K562 (cell line): ENCODE results near the gene ZNF467. TPM values are rescaled to one million over a fixed set of nuclear protein-coding genes. Genes with fewer than 3 reads are reported as not detected.

Source experiments
- EHMT2 ChIP-seq: fragments of 450-650 bp; IDR thresholded peaks from 2 replicates; pipeline ENCODE4 v1.6.1; 2018; ENCODE audit warnings: antibody characterized with exemption
- FUS ChIP-seq: fragments of 200-400 bp; formaldehyde crosslinking; optimal IDR thresholded peaks from 2 replicates; pipeline ENCODE3; 2017; ENCODE audit warnings: low read depth, low read length
- HEY1 ChIP-seq: fragments of 250-450 bp; sonication (Bioruptor Pico); IDR thresholded peaks from 2 replicates; pipeline ENCODE4 v1.5.0; 2020; ENCODE audit warnings: mild to moderate bottlenecking, moderate library complexity, borderline replicate concordance
- HMG20B ChIP-seq: fragments of 250-450 bp; sonication (Bioruptor Pico); IDR thresholded peaks from 2 replicates; pipeline ENCODE4 v1.5.0; 2021; ENCODE audit warnings: mild to moderate bottlenecking
- HMGXB4 ChIP-seq: sonication (generic); formaldehyde crosslinking; IDR thresholded peaks from 2 replicates; pipeline ENCODE4 v1.8.1; 2023; ENCODE audit warnings: mild to moderate bottlenecking, missing genetic modification reagents
- HNRNPLL ChIP-seq: fragments of 200-400 bp; formaldehyde crosslinking; IDR thresholded peaks from 2 replicates; pipeline ENCODE4 v1.6.1; 2017; ENCODE audit warnings: low read length, low read depth, mild to moderate bottlenecking; ENCODE audit not compliant: poor library complexity, severe bottlenecking
- OTX1 ChIP-seq: fragments of 450-650 bp; formaldehyde crosslinking; IDR thresholded peaks from 2 replicates; pipeline ENCODE4 v1.4.0; 2022; ENCODE audit warnings: mild to moderate bottlenecking
- ZNF146 ChIP-seq: IDR thresholded peaks from one replicate; pipeline ENCODE4 v1.6.1; 2018; ENCODE audit warnings: missing compliant biosample characterization; ENCODE audit not compliant: unreplicated experiment
- ZNF197 ChIP-seq: fragments of 200-800 bp; sonication (Bioruptor generic); IDR thresholded peaks from 2 replicates; pipeline ENCODE4 v1.6.1; 2016; ENCODE audit warnings: low read depth, missing genetic modification characterization, missing compliant biosample characterization
- ZNF3 ChIP-seq: fragments of 250-450 bp; sonication (Bioruptor Pico); IDR thresholded peaks from 2 replicates; pipeline ENCODE4 v1.5.0; 2021; ENCODE audit warnings: mild to moderate bottlenecking, moderate library complexity
- ZNF507 ChIP-seq: conservative IDR thresholded peaks from 2 replicates; pipeline ENCODE4 v1.6.1; 2017; ENCODE audit warnings: missing genetic modification characterization, missing compliant biosample characterization
- polyA plus RNA-seq, 8 experiments: library from polyadenylated mRNA; depleted of rRNA in 4 of 8; stranded (reverse) in 5 of 8; unstranded in 3 of 8; fragments of >200 nt; fragmentation: Nextera tagmentation in 2 of 8; fragmentation: Illumina TruSeq in 1 of 8; extraction: Ambion mirVana in 2 of 8; extraction: Trizol in 1 of 8; gene quantifications; 2 replicates each; pipeline versions ENCODE4 v1.2.1 to v1.2.3, GENCODE V29; 2011 to 2014; ENCODE audit warnings: inconsistent platforms in 1 of 8, missing spikeins in 1 of 8
- total RNA-seq, 7 experiments: library from RNA; depleted of rRNA in 6 of 7; stranded (reverse); fragments of >200 nt in 6 of 7; fragmentation: Illumina TruSeq in 2 of 7; extraction: Trizol in 2 of 7; gene quantifications; 2 replicates each; pipeline versions ENCODE4 v1.2.1 to v1.2.3, GENCODE V29; 2011 to 2021; ENCODE audit warnings: low replicate concordance in 1 of 7
- TF ChIP-seq, protein P1 (sequence below): fragments of 250-450 bp; sonication (Bioruptor Pico); IDR thresholded peaks from 2 replicates; pipeline ENCODE4 v1.9.0; 2021; ENCODE audit warnings: mild to moderate bottlenecking, inconsistent platforms
- TF ChIP-seq, protein P2 (sequence below), 2 experiments: fragments of 200-800 bp in 1 of 2; sonication (Bioruptor generic) in 1 of 2; sonication (generic) in 1 of 2; formaldehyde crosslinking in 1 of 2; IDR thresholded peaks in 1 of 2; conservative IDR thresholded peaks in 1 of 2; 2 replicates each; pipeline versions ENCODE4 v1.5.0 to v1.6.1; 2016 to 2020; ENCODE audit warnings: missing compliant biosample characterization in 1 of 2, missing genetic modification characterization in 1 of 2, missing genetic modification reagents in 1 of 2
- TF ChIP-seq, protein P3 (sequence below): fragments of 250-450 bp; sonication (Bioruptor Pico); IDR thresholded peaks from 2 replicates; pipeline ENCODE4 v1.8.0; 2021; ENCODE audit warnings: mild to moderate bottlenecking, moderate library complexity
- TF ChIP-seq, protein P4 (sequence below): fragments of 250-450 bp; sonication (Bioruptor Pico); IDR thresholded peaks from 2 replicates; pipeline ENCODE4 v1.6.1; 2021; ENCODE audit warnings: mild to moderate bottlenecking

ZNF467 gene
- total and polyA plus RNA-seq, 9 of the 15 experiments (the other 6 are each of a cell fraction or from before 2014, with no cell fraction given), result 0.32 to 14.2 (median 1.7) TPM

DNA sequence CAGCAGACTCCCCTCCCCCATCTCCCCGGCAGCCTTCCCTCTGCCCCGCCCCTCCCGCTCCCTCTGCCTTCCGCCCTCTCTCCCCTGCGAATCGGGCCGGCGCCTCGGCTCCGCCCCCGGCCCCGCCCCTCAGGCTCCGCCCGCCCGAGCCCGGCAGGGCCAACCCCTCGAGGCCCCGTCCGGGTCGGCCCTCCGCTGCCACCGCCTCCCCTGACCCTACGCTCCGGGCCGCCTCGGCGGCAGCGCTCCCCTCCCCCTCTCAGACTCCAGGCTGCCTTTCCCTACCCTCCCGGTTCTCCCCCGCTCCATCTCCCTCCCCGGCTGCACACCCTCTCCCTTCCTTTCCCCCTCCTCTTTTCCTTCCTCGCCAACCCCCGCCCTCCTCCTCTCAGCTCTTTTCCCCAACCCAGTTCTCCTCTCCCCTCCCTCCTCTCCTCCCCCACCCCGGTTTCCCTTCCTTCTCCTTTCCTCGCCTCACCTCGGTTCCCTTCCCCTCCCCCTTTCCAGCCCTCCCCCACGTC is 1.6 kb downstream of the ZNF467 start (continued):
- peak; percentile 69 for TF ChIP-seq OTX1 (CRISPR knock-in tag)
- TF ChIP-seq, protein P1, sequence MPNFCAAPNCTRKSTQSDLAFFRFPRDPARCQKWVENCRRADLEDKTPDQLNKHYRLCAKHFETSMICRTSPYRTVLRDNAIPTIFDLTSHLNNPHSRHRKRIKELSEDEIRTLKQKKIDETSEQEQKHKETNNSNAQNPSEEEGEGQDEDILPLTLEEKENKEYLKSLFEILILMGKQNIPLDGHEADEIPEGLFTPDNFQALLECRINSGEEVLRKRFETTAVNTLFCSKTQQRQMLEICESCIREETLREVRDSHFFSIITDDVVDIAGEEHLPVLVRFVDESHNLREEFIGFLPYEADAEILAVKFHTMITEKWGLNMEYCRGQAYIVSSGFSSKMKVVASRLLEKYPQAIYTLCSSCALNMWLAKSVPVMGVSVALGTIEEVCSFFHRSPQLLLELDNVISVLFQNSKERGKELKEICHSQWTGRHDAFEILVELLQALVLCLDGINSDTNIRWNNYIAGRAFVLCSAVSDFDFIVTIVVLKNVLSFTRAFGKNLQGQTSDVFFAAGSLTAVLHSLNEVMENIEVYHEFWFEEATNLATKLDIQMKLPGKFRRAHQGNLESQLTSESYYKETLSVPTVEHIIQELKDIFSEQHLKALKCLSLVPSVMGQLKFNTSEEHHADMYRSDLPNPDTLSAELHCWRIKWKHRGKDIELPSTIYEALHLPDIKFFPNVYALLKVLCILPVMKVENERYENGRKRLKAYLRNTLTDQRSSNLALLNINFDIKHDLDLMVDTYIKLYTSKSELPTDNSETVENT (CRISPR knock-in tag), result peak; percentile 49; the same call in 1 of the 2 replicates
- TF ChIP-seq, protein P2, sequence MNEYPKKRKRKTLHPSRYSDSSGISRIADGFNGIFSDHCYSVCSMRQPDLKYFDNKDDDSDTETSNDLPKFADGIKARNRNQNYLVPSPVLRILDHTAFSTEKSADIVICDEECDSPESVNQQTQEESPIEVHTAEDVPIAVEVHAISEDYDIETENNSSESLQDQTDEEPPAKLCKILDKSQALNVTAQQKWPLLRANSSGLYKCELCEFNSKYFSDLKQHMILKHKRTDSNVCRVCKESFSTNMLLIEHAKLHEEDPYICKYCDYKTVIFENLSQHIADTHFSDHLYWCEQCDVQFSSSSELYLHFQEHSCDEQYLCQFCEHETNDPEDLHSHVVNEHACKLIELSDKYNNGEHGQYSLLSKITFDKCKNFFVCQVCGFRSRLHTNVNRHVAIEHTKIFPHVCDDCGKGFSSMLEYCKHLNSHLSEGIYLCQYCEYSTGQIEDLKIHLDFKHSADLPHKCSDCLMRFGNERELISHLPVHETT (CRISPR knock-in tag; conservative IDR thresholded peaks at IDR 0.05 in 1 of 2, IDR thresholded peaks at IDR 0.05 in 1 of 2), result peak in 1 of 2 experiments; percentile 94; a peak in 2 of 4 replicates
- peak; percentile 50; the same call in 1 of the 2 replicates for TF ChIP-seq ZNF197
- TF ChIP-seq, protein P3, sequence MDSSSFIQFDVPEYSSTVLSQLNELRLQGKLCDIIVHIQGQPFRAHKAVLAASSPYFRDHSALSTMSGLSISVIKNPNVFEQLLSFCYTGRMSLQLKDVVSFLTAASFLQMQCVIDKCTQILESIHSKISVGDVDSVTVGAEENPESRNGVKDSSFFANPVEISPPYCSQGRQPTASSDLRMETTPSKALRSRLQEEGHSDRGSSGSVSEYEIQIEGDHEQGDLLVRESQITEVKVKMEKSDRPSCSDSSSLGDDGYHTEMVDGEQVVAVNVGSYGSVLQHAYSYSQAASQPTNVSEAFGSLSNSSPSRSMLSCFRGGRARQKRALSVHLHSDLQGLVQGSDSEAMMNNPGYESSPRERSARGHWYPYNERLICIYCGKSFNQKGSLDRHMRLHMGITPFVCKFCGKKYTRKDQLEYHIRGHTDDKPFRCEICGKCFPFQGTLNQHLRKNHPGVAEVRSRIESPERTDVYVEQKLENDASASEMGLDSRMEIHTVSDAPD (CRISPR knock-in tag), result no peak
- no peak for TF ChIP-seq ZNF3 (CRISPR knock-in tag)
- no peak for TF ChIP-seq HEY1 (CRISPR knock-in tag)
- TF ChIP-seq EHMT2, result peak; percentile 58; the same call in 1 of the 2 replicates
- no peak for TF ChIP-seq HNRNPLL
- TF ChIP-seq ZNF507 (tag), result no peak
- TF ChIP-seq, protein P4, sequence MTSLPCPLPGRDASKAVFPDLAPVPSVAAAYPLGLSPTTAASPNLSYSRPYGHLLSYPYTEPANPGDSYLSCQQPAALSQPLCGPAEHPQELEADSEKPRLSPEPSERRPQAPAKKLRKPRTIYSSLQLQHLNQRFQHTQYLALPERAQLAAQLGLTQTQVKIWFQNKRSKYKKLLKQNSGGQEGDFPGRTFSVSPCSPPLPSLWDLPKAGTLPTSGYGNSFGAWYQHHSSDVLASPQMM (CRISPR knock-in tag), result no peak
- TF ChIP-seq FUS, result no peak
- no peak for TF ChIP-seq HMG20B
- TF ChIP-seq ZNF146 (CRISPR knock-in tag), result no peak
- TF ChIP-seq HMGXB4 (CRISPR knock-in tag), result no peak
